Sigmoid colon (tissue), 4 donors: ENCODE measurements around the gene THRSP.

Experiments
- EP300 ChIP-seq, 4 donors: sonication (generic); formaldehyde crosslinking; IDR thresholded peaks; one replicate each; pipeline ENCODE4 v1.6.1; 2017; ENCODE audit warnings: antibody characterized with exemption in 4 of 4
- POLR2A ChIP-seq, 2 donors: fragments of 450-650 bp; IDR thresholded peaks; one replicate each; pipeline ENCODE4 v1.6.1; 2016; ENCODE audit warnings: antibody characterized with exemption in 2 of 2, mild to moderate bottlenecking in 2 of 2, moderate library complexity in 2 of 2
- TF ChIP-seq, protein P1 (sequence below), 4 experiments: fragments of 450-650 bp in 3 of 4; fragments of 200-600 bp in 1 of 4; IDR thresholded peaks; one replicate each; pipeline ENCODE4 v1.5.1; 2016 to 2019; ENCODE audit warnings: antibody characterized with exemption in 4 of 4, mild to moderate bottlenecking in 3 of 4, moderate library complexity in 2 of 4

- TF ChIP-seq, protein P1, sequence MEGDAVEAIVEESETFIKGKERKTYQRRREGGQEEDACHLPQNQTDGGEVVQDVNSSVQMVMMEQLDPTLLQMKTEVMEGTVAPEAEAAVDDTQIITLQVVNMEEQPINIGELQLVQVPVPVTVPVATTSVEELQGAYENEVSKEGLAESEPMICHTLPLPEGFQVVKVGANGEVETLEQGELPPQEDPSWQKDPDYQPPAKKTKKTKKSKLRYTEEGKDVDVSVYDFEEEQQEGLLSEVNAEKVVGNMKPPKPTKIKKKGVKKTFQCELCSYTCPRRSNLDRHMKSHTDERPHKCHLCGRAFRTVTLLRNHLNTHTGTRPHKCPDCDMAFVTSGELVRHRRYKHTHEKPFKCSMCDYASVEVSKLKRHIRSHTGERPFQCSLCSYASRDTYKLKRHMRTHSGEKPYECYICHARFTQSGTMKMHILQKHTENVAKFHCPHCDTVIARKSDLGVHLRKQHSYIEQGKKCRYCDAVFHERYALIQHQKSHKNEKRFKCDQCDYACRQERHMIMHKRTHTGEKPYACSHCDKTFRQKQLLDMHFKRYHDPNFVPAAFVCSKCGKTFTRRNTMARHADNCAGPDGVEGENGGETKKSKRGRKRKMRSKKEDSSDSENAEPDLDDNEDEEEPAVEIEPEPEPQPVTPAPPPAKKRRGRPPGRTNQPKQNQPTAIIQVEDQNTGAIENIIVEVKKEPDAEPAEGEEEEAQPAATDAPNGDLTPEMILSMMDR (IDR thresholded peaks at IDR 0.05) = no peak
- TF ChIP-seq POLR2A (IDR thresholded peaks at IDR 0.05) = no peak
- TF ChIP-seq EP300 (IDR thresholded peaks at IDR 0.05) = no peak
These were observed 8.1 kb downstream of the THRSP start for GRCh38 chr11:78071717-78072116.
